Colon (tissue), 2 donors: ENCODE data around the gene AZGP1.
"Not testable (repeated sequence)": the region's sequence is repeated elsewhere in the genome, so short reads cannot be mapped to it uniquely, and the experiment has no call there.

Experiments
- FAIRE-seq: peaks from 2 replicates; lab custom pipeline; 2012; peaks lifted over from hg19 to GRCh38; lab: Jason Lieb, UNC
- donor health status: control.
- donor health status: control.

Gene AZGP1

GRCh38 chr7:99975782-99976521 lies at the start of gene AZGP1:
Gene AZGP1 (minus strand): TSS chr7:99976031. CDS start chr7:99976020, 11 bp downstream.
- no peak for FAIRE-seq

DNA sequence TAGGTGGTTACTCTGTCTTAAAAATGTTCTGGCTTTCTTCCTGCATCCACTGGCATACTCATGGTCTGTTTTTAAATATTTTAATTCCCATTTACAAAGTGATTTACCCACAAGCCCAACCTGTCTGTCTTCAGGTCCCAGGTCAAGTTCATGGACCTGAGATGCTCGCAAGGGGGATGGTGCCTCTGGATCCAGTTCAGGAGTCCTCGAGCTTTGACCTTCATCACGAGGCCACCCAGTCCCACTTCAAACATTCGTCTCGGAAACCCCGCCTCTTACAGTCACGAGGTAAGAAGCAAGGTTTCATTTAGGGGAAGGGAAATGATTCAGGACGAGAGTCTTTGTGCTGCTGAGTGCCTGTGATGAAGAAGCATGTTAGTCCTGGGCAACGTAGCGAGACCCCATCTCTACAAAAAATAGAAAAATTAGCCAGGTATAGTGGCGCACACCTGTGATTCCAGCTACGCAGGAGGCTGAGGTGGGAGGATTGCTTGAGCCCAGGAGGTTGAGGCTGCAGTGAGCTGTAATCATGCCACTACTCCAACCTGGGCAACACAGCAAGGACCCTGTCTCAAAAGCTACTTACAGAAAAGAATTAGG lies 48.3 kb upstream of the AZGP1 start:
- FAIRE-seq, result no peak

- no peak for FAIRE-seq
Observed at GRCh38 chr7:100023526-100023925, 47.7 kb upstream of the AZGP1 start.

DNA sequence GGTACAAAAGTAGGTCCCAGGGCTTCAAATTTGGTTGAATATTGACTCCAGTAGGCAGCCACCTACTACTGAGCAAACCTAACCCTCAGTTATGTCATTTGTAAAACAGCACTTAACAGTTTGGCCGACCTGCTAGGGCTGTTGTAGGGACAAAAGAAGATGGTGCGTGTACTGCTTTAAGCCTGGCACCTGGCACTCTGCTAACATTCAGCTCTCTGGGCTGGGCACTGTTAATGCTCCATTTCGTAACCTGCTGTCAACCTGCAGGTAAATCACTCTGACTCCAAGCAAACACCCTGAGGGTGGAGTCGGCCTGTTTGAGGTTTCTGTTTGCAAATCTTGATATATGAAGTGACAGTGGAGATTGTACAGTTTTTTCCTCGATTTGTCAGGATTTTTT lies 46.8 kb upstream of the AZGP1 start:
- FAIRE-seq, result no peak

DNA sequence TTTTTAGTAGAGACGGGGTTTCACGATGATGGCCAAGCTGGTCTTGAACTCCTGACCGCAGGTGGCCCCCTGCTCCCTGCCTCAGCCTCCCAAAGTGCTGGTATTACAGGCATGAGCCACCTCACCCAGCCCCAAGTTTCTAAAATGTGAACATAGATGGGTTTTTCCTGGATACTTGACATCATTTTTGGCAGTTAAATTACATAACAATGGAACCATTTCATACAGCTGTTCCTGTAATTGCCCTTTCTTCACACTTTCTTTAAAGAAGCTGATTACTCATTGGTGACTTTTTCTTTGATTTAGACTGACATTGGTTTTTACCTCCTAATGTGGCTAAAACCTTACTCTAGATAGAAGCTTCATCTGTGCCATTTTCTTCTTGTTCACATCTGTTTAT lies 45.5 kb upstream of the AZGP1 start:
- no peak for FAIRE-seq

DNA sequence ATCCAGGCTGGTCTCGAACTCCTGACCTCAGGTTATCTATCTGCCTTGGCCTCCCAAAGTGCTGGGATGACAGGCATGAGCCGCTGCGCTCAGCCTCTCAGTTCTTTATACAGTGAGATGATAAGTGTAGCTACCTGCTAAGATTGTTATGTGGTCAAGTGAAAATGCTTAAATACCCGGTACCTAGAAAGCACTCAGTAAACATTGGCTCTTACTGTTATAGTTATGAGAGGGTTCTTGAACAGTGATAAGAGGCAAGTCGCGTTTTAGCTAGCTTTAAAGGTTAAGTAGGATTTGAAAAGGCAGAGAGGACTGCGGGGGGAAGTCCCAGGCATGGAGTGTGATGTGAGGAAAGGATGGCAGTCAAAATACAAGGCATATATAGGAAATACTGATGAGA lies 44.1 kb upstream of the AZGP1 start:
- no peak for FAIRE-seq

- no peak for FAIRE-seq
Observed at GRCh38 chr7:100017875-100018274, 42.0 kb upstream of the AZGP1 start.

DNA sequence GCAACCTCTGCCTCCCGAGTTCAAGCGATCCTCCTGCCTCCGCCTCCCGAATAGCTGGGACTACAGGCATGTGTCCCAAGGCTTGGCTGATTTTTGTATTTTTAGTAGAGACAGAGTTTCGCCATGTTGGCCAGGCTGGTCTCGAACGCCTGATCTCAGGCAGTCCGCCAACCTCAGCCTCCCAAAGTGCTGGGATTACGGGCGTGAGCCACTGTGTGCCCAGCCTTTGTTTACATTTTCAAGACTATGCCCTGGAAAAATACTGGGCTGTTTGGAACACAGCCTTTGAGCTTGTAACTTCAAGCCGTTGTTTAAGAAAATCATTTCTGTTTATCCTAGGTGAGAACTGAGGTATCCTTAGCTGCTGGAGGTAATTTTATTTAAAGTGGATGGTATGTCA lies 41.5 kb upstream of the AZGP1 start:
- no peak for FAIRE-seq

GRCh38 chr7:100016215-100016901 lies 40.5 kb upstream of the AZGP1 start:
- no peak for FAIRE-seq

DNA sequence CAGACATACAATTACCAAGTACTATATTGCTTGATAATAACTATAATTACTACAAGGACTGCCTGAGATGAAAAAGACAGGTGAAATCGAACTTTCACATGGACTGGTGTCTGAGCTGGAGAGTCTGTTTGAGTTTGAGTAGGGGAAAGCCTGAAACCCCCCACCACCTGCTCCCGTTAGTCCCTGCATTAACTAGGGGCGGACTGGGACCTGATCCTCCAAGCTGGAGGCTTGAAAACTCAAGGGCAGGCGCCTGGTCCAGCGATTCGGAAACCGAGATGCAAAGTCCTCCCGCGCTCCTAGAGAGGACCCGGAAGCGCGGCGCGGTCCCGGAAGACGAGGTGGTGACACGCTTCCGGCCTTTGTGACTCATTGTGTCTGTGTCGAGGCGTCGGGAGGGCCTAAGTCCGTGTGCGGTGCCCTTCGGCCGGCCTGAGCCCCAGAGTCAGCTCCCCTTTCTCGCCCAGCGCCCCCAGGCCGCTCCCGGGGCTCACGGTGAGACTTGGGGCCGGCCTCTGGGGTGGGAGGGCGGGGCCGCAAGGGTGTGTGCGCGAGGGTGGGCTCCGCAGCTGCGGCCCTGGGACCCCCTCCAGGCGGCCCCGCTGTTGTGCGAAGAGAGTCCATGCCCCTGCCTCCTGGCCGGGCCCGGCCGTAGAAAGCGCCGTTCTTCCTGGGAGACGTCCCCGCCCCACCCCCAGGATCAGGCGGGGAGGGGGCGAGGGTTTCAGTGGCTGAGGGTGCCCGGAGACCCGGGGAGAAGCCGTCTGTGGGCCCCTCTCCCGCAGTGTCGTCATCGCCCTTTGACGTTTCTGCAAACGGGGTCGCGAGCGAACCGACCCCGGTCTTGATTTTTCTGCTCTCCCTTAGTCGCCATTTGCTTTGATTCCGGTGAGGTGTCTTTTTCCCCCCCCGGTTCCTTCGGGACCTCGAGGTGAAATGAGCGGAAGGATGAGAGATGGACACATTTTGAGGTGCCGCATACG lies 39.7 kb upstream of the AZGP1 start, which contains the start of gene ZKSCAN1:
Gene ZKSCAN1, plus strand, starts transcription at position 365 of the 983 bp plus-strand sequence. CDS start 7,911 bp downstream, outside the sequence.
- no peak for FAIRE-seq

DNA sequence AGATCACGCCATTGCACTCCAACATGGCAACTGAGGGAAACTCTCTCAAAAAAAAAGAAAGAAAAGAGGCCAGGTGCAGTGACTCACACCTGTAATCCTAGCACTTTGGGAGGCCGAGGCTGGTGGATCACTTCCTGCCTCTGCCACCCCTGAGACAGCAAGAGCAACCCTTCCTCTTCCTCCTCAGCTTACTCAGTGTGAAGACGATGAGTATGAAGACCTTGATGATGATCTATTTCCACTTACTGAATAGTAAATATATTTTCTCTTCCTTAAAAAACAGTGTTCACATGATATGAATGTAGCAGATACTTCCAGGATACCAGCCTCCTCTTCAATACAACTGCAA lies 37.5 kb upstream of the AZGP1 start:
- FAIRE-seq, result no peak

DNA sequence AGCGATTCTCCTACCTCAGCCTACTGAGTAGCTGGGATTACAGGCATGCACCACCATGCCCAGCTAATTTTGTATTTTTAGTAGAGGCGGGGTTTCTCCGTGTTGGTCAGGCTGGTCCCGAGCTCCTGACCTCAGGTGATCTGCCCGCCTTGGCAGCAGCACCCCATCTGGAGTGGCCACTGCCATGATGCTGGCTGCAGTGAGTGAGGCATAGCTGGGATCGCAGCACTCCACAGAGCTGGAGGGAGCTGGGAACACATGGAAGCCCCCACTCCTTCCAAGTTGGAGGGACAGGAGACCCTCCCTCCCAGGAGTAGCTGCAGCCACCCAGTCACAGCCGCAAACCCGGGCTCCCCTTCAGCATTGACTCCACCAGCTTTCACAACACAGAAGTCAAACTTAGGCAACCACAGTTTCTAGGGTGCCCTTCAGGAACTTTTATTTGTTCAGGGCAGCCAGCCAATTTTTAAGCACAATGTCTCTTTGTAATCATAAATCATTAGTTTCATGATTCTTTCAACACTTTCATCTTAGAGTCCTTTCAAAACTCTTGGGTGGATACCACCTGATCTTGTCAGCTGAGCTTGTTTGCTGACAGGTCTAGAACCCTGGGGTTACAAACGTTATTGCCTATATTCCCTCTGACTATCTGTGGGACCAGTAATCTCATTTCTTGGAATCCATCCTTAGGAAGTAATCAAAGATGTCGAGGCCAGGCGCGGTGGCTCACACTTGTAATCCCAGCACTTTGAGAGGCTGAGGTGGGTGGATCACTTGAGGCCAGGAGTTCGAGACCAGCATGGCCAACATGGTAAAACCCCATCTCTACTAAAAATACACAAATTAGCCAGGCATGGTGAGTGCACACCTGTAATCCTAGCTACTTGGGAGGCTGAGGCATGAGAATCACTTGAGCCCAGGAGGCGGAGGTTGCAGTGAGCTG lies 36.8 kb upstream of the AZGP1 start:
- FAIRE-seq, result not testable (repeated sequence)

DNA sequence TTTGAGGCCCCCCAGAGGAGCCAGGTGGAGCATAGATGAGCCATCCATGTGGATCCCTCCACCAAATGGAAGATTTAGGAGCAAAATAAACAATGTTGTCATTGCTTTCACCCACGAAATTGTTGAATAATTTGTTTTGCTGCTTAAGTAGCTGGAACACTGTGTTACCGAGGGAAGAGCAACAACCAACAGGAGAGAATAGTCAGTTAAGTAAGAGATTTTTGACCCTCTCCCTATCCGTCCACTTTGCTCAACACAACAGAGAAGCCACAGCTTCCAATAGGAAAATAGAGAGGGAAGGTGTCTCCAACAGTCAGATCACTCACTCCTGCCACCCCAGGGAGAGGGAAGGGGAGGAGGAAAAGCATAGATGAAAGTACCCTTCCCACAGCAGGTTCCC lies 35.7 kb upstream of the AZGP1 start:
- no peak for FAIRE-seq

DNA sequence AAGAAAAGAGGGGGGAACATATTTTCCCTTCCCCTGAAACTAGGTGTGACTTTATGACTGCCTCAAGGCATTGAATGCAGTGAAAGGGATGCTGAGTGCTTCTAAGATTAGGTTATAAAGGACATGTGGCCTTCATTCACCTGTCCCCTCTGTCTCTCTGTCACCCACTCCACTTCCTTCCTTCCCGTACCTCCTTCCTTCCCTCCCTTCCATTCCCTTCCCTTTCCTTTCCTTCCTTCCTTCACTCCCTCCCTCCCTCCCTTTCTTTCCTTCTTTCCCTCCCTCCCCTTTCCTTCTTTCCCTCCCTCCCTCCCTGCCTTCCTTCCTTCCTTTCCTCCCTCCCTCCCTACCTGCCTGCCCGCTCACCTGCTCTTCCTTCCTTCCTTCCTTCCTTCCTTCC lies 35.1 kb upstream of the AZGP1 start:
- FAIRE-seq, result no peak

DNA sequence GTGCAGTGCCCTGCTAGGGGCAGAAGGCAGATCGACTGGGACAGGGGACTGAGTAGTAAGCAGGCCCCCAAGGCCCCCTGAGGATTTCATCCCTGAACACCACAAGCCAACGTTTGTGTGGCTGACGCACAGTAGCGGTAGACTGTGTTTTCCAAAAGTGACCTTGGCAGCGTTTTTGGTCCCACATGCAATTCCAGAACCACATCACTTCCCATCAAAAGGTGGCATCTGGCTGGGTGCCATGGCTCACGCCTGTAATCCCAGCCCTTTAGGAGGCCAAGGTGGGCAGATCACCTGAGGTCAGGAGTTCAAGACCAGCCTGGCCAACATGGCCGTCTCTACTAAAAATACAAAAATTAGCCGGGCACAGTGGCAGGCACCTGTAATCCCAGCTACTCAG lies 34.1 kb upstream of the AZGP1 start:
- FAIRE-seq, result not testable (repeated sequence)

DNA sequence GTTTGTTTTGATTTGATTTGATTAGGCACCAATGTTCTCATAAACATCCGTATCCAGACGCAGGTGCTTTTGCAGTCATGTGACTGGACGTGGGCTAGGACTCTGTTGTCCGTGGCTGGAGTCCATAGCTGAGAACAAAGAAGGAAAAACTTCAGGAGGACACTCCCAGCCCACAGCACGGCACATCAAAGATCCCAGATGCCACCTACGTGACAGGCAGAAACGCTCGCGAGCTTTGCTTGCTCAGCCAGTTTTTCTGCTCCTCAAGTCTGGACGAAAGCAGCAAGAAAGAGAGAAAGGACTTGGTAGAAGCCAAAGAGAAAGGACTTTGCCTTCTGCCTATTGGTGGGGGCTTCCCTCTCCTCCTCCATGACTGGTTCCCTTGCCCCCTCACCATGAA lies 32.7 kb upstream of the AZGP1 start:
- FAIRE-seq, result no peak

DNA sequence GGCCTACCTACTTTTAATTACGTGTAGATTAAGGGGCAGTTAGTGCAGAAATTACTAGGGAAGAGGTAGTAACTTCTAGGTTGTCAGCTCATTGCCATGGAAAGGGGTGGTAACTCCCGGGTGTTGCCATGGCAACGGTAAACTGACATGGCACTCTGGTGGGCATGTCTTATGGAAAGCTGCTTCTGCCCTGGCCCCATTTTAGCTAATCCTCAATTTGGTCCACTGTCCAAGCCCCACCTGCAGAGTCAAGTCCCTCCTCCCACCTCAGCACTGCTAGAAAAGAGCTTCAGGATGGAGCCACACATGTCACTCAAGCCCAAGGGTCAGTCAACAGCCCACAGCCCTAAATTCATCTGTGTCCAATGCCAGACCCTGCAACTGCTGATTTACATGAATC lies 32.1 kb upstream of the AZGP1 start:
- FAIRE-seq, result no peak

GRCh38 chr7:100003711-100004661 lies 28.2 kb upstream of the AZGP1 start:
- no peak for FAIRE-seq

DNA sequence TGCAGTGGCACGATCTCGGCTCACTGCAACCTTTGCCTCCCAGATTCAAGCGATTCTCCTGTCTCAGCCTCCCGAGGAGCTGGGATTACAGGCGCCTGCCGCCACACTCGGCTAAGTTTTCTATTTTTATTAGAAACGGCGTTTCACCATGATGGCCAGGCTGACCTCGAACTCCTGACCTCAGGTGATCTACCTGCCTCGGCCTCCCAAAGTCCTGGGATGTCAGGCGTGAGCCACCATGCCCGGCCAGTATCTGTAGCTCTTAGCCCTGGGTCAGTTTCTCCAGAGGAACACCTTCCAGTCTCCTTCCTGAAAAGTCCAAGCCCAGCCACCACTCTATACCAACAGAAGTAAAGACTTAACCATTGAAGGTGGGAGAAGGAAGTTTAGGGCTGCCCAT lies 24.4 kb upstream of the AZGP1 start:
- no peak for FAIRE-seq
